Limb (tissue), 2 donors: ENCODE measurements around the gene IL23R.

Experiments used
- DNase-seq, 2 donors: peaks; one replicate each; pipeline ENCODE4 v3.0.0-alpha.2; 2016; ENCODE audit errors: extremely low spot score in 2 of 2

Gene IL23R

DNA sequence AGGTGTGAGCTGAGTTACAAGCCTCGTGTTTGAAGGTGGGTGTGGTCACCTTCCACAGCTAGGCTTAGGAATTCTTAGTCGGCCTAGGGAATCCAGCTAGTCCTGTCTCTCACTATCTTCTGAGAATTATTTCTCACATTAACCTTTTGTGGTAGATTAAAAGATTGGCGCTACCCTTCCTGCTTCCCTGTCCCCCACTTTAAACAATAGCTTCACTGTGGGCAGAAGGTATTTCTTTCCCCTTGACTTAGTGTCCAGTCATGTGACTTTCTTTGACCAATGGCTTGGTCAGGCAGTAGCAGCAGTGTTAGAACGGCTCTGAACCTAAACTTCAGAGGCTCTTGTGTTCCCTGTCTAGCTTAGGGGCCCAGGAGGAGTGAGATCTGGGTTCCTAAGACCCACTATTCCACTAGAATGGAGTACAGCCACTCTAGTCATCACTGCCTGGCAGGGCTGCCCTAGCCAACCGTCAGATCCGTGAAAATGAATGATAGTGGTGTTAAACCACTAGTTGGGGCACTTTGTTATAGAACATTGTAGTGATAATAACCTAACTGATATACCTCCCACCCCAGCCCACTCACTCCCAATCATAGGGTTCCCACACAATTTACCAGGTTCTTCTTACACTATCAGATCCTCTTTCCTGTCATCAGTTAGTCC is 17.6 kb upstream of the IL23R start:
- DNase-seq, result no peak

DNA sequence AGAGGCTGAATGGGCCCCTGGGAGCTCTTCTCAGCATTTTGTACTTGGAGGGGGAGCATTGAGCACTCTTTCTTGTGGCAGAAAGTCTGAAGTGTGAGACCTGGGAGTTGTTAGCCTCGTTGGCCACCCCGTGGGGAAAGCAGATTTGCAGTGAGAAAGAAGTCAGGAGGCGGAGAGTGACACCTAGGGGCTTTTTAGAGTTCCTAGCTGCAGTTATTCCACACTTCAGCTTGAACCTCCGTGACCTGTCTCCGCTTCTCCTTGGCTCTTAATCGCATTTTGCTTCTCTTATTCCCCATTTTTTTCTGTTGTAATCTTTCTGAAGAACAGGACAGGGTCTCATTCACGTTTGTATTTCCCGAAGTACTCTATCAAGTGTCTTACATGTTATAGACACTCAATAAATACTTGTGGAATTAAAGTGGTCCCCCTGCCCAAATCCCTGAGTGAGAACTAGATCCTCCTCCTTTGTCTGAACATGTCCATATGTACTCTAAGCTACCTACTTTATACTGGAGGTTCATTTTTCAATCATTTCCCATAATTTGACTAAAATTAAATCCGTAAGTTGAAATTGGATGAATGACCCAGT is 17.0 kb upstream of the IL23R start:
- DNase-seq, result peak; percentile 67 to 71

DNA sequence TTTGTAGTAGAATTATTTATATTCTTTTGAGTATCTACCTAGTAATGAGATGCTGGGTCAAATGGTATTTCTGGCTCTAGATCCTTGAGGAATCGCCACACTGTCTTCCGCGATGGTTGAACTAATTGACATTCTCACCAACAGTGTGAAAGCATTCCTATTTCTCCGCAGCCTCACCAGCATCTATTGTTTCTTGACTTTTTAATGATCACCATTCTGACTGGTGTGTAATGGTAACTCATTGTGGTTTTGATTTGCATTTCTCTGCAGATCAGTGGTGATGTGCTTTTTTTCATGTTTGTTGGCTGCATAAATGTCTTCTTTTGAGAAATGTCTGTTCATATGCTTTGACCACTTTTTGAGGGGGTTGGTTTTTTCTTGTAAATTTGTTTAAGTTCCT is 15.3 kb upstream of the IL23R start:
- DNase-seq, result no peak

DNA sequence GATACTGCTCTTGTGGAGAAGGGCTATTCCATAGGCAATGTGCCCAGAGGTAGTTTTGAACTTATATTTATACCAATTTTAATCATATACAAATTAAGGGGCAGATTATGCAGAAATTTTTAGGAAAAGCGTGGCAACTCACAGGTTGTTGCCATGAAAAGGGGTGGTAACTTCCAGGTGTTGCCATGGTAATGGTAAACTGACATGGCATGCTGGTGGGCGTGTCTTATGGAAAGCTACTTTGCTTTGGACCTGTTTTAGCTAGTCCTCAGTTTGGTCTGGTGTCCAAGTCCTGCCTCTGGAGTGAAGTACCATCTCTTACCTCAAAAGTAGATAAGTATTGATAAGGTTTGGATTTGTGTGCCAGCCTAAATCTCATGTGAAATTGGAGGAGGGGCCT is 7.9 kb upstream of the IL23R start:
- DNase-seq, result no peak

DNA sequence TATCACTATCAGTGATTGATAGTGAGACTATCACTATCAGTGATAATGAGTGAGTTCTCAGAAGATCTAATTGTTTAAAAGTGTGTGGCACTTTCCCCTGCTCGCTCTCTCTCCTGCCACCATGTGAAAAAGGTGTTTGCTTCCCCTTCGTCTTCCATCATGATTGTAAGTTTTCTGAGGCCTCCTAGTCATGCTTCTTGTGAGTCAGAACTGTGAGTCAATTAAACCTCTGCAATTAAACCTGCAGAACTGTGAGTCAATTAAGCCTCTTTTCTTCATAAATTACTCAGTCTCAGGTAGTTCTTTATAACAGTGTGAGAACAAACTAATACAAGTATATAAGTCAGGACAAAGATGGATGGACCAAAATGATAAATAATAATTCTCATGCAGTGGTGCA is 7.0 kb upstream of the IL23R start:
- no peak for DNase-seq

DNA sequence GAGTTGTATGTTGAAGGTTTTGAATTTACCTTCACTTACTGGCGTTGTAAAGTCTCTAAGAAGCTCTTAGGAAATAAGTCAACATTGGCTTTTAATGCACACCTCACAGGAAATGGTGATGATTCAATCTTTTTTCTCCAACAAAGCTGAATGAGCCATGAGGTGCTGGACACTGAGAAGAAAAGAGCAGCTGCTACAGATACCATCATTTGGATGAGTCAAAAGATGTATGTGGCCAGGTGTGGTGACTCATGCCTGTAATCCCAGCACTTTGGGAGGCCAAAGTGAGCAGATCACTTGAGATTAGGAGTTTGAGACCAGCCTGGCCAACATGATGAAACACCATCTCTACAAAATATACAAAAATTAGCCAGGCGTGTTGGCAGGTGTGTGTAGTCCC is 3.3 kb upstream of the IL23R start:
- no peak for DNase-seq

DNA sequence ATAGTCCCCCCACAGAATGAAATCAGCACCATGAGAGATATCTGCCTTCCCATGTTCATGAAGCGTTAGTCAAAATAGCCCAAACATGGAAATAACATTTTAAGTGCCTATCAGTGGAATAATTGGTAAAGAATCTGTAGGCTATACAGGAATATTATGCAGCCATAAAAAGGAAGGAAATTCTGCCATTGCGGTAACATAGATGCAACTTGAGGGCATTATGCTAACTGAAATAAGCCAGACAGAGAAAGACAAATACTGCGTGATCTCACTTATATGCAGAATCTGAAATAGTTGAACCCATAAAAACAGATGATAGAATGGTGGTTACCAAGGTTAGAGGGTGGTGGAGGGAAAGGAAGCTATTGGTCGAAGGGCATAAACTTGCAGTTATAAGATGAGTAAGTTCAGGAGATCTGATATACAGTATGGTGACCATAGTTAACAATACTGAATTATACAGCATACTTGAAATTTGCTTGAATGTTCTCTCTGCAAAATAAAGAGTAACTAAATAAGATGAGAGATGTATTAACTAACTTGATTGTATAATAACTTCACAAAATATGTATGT is 699 bp upstream of the IL23R start:
- no peak for DNase-seq

DNA sequence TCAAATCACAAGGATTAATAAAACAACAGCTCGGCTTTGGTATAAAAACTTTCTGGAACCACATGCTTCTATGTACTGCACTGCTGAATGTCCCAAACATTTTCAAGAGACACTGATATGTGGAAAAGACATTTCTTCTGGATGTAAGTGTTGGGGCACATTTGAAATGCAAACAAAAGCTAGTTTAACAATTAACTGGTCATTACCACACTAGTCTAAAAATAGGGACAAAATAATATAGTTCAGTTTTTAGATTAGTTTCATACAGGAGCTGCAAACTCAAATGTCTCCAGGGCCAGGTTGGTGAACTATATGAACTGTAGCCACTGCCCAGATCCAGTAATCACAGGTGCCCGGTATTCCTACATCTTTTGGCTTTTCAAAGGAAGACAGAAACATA is 3.2 kb downstream of the IL23R start:
- DNase-seq, result no peak

DNA sequence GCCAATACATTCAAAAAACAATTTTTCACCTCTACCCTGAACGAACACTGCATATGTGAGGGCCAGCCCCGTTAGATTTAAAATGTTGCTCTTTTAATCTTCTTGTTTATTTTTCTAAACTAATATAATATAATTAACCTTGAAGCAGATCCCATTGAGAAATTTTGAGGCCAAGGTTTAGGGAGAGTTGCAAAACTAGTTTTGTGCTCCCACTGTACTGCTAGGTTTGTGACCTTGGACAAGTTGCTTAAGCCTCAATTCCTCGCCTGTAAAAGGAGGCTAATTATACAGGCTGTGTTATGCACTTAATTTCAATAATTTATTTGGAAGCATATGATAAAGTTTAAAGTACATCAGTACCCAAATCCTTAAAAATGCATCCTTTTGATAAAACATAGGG is 3.7 kb downstream of the IL23R start:
- no peak for DNase-seq

DNA sequence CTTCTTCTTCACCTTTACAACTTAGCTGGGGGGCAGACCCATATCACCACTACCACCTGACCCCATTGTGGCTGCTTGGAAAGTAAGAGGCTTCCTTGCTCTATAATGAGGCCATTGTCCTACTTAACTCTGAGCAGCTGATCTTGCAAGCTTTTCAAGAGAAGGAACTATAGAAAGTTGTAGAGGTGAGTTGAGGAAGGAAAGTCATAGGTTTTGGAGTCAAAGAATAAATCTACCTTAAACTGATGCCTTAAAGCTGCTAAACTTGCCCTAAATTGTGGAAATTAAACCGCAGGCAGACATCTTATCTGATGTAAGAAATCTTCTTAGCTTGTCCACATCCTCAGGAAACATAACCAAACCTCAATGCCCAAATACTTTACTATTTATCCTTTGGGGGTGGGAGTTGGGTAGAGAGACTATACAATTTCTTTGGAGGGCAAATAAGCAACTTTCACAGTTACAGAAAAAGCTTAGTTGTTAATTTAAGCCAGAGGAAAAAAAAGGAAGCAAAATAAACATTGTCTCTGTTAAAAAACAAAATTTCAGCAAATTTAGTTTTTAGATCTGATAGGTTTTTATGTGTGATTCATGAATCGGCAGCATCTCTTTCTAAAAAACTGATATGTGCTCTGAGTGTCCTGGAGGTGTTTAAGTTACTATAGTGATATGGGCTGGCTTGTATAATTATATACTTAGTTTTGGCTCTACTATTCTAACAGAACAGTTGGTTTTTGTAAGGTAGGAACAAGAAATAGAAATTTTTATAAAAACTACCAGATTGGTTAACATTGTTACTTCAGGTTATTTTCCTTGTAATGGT is 4.7 kb downstream of the IL23R start:
- DNase-seq, result no peak

DNA sequence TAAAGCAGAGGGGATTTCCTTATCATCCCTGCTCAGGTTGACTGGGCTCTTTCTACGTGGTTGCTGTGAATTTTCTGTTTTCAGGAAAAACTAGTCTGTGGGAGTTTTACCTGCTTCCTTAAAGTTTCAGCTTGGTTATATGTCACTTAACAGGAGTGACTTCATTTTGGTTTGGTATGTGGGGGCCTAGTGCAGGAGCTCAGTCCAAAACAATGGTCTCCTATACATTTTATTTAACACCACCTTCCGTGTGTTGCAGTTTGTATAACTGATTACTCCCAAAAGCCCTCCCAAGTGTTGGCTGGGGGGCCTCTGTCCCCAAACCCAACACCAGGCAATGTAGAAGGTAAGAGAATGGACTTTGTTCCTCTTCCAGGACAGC is 5.3 kb downstream of the IL23R start:
- DNase-seq, result no peak

DNA sequence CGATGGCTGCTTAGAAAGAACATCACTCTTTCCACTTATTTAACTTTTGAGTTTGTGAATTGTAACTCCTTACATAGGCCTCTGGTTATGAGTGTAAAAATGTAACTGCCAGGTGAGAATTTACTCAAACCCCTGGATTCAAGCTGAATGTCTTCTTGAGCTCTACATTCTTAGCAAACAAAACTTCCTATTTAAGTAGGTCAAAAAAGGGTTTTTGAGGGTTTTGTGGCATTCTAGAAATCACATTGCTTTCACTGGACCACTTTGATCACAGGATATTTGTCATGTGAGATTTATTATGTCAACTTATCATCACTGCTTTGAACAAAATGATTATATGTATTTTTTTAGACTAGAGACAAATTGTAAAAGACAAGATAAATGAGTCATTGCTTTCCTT is 5.7 kb downstream of the IL23R start:
- no peak for DNase-seq

DNA sequence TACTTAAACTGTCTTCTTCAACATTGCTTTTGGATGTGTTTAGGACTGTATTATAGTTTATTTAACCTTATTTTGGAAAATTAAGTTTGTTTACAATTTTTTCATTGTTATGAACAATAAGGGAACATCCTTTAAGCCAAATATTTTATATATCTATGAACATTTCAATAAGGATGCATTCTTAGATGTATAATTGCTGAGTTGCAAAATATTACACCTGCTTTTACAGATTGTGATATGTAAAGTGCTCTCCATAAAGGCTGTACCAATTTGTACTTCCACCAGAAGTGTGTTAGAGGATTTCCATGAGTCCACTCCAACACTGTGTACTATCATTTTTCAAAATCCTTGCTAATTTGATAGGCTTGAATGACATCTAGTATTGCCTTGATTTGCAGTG is 7.7 kb downstream of the IL23R start:
- no peak for DNase-seq

DNA sequence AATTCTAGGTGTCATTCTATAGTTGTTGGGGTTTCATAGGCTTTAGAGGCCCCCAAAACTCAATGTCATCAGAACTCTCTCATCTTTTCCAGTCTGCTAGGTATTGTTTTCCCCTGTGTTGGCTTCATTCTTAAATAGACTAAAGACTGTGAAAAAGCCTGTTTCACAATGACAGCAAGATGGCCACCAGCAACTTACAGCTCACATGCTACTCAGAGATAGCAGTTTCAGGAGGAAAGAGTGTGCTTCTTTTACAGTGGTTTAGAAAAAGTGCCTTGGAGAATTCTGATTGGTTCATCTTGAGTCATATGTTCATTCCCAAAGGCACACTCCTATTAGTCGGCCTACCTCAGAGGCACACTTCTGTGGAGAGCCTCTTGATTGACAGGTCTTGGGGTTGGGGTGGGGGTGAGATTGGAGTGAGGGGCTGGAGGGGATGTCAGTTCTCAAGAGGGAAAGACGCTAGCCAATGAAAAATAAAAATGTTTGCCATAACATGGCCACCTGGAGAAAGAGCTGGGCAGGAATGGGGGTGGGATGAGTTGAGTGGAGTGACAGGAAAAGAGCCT is 8.5 kb downstream of the IL23R start:
- no peak for DNase-seq

DNA sequence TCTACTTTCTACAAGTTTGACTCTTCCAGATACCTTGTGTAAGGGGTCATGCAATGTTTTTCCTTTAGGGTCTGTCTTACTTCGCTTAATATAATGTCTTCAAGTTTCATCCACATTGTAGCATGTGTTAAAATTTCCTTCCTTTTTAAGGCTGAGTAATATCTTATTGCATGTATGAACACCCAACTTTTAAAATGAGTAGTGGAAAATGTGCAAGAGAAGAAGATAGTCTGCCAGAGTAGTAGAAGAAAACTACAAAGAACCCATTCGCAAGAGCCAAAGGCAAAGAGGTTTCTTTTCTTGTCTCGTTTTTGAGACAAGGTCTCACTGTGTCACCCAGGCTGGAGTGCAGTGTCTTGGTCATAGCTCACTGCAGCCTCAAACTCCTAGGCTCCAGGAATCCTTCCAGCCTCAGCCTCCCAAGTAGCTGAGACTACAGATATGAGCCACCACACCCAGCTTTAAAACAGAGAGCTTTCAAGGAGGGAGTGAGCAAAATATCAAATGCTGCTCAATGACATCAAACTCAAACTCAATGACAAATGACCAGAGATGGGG is 9.4 kb downstream of the IL23R start:
- DNase-seq, result no peak

DNA sequence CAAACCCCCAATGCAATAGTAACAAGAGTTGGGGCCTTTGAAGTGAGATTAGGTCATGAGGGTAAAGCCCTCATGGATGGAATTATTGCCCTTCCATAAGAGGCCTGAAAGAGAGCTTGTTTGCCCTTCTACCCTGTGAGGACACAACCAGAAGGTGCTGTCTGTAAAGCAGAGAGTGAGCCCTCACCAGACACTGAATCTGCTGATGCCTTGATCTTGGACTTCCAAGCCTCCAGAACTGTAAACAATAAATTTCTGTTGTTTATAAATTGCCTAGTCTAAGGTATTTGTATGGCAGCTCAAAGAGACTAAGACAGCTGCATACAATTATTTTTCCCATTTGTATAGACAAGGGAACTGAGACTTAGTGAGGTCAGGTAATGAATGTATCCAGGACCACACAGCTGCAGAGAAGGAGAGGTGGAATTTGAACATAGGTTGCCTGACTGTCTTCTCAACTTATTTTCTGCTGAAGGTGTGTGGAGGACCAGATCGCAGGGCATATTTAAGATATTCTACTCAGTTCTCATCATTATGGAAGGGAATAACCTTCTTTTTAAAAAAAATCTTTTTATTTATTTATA is 18.7 kb downstream of the IL23R start:
- DNase-seq, result no peak

DNA sequence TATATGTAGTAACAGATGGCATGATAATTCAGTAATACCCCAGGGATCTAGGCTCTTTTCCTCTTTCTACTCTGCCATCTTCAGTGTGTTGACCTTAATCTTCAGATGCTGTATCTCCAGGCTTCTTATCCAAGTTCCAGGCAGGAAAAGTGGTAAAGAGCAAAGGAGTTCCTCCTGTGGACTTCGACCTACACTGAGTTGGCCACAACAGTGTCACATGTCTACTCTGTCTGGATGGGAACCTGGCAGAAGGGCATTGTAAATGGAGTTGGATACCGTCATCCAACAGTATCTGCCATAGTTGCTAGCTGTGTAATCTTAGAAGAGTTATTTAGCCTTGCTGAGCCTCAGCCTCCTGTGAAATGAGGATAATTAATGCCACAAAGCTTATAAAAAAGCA is 21.9 kb downstream of the IL23R start:
- DNase-seq, result no peak

DNA sequence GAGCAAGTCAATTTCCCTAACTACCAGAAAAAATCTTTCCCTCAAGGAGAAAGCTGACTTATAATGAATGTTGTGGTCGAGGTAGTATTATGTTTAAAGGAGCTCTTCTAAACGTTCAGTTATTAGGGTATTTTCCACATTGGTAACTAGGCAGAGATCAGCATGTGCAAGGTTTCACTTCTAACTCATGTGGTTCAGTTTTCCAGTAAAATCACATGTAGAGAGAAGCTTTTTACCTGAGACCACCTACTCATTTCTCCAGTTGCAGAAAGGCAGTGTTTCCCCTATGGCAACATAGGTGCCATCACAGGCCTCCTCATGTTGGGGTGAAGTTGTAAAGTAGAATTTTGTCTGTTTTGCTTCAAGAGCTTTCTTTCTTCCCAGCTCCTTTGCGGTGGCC is 23.7 kb downstream of the IL23R start:
- DNase-seq, result no peak

DNA sequence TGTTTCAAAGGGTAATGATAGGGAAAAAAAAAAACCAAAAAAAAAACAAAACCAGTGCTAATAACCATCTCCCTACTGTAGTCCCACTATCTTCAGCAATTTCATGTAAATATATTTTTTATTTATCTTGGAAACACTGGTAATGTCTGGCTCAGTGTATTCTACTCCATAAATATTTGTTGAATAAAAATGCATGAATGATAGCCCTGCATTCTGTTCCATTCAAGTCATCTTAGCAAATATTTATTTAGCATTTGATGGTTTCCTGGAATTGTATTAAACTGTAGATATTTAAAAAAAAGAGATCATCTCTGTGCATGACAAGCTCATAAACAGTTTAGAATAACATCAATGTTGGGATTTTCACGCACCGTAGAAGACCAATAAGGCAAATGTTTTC is 24.2 kb downstream of the IL23R start:
- DNase-seq, result no peak

DNA sequence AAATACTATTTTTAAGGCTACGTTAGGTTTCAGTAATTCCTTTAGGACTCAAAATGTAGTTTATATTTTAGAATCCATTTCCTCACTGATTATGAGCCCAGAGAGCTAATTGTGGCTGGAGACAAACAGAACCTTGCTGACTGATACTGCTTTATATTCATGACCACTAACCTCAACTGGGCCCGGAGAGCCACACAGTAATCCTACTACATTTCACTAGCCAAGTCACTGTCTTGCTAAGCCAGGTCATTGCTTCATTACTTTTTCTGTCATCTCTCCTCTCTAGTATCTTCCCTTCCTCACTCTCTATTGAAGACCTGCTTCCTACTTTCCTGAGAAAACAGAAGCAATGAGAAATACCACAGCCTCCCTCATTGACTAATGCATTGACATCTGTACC is 24.7 kb downstream of the IL23R start:
- no peak for DNase-seq

DNA sequence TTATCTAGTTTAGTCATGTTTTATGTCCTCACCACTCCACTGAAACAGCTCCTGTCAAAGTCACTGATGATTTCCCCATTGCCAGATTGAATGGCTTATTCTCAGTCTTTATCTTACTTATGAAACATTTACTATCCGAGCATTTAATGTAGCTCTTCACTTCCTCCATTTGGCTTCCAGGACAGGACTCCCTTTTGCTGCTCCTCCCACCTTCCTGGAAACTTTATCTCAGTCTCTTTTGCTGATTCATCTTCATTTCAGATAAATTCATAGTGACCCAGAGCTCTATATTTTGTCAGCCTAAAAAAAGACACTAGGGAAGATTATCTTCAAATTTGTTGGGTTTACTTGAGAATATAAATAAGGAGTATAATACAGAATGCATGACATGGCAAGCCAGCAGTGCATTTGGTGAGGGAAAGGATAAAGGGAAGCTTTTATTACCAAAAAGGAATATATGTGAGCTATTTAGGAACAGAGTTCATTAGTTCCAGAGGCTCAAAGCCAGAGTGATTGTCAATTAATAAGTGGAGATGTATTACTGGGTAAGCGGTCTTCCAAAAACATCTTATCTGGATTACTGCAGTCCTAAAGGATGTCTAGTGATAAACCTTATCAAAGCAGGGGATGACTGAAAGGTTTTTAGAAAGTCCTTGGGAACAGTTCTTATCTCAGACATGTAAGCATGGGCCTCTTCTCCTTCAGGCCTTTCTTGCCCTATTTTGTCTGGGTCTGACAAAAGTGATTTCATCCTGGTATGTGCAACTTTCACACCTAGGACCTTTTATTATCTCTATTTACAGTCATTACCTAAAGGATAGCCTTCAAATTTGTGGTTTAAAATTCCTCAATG is 25.6 kb downstream of the IL23R start:
- no peak for DNase-seq
